Lower lobe of right lung (tissue), 2 donors: ENCODE data around the gene CCR5. TPM values are rescaled to one million over a fixed set of nuclear protein-coding genes. Genes with fewer than 3 reads are reported as not detected.

Source experiments
- ATAC-seq, 2 donors: fragments of 200-7000 bp; cut with Tn5 transposase; one replicate each; pipeline ENCODE4 v1.9.1; 2020 to 2022; ENCODE audit warnings: mild to moderate bottlenecking in 2 of 2, moderate library complexity in 2 of 2
- DNase-seq: peaks from one replicate; pipeline ENCODE4 v3.0.0-alpha.2; 2020
- H3K27ac ChIP-seq: fragments of 200-600 bp; one replicate; pipeline ENCODE4 v1.8.0; 2022
- H3K27me3 ChIP-seq: fragments of 200-600 bp; one replicate; pipeline ENCODE4 v1.8.0; 2022; ENCODE audit warnings: low read depth
- H3K36me3 ChIP-seq: fragments of 200-600 bp; one replicate; pipeline ENCODE4 v1.8.0; 2022; ENCODE audit warnings: mild to moderate bottlenecking
- H3K4me1 ChIP-seq: fragments of 200-600 bp; one replicate; pipeline ENCODE4 v1.8.0; 2022
- H3K4me3 ChIP-seq: fragments of 200-600 bp; one replicate; pipeline ENCODE4 v1.8.0; 2022; ENCODE audit warnings: mild to moderate bottlenecking
- H3K9me3 ChIP-seq: fragments of 200-600 bp; one replicate; pipeline ENCODE4 v1.8.0; 2022
- CTCF ChIP-seq: fragments of 200-600 bp; IDR thresholded peaks from one replicate; pipeline ENCODE4 v1.8.0; 2022; ENCODE audit warnings: antibody characterized with exemption, mild to moderate bottlenecking
- intact Hi-C: fragments of 100-400 bp; cut with DNase I; formaldehyde crosslinking; loops from one replicate; pipeline ENCODE4 v1.11.0; 2022
- total RNA-seq: library from RNA; stranded (reverse); fragmentation: NEBNext Ultra II Directional; extraction: Animal tissue kit (Norgen Biotek cat#: 25700); gene quantifications from one replicate; pipeline ENCODE4 v1.2.1, GENCODE V29; 2021
- donor health status: DM: no; HTN: yes; CAD: no; lungs with severe emphysema.

CCR5 gene
- total RNA-seq, 1 donor from 2014 or later: 5.3 TPM

- Histone ChIP-seq H3K9me3 (no peaks in the 10 kb centered on the region), H3K36me3 (no peaks in the 10 kb centered on the region), H3K27me3 (no peaks in the 10 kb centered on the region), H3K4me1 (peaks cover 39% of the 10 kb centered on the region), H3K27ac (no peak overlapping the region), H3K4me3 (no peak overlapping the region)
- ATAC-seq: no peak
- DNase-seq: no peak
- intact Hi-C loops: loop anchor here (10.0 kb wide), 1 partner anchor 81 kb away; no protein-coding TSS in a partner anchor
- no peak for TF ChIP-seq CTCF
Measured at GRCh38 chr3:46365737-46366524, 4.8 kb upstream of the CCR5 start.

- Histone ChIP-seq H3K9me3 (no peaks in the 10 kb centered on the region), H3K4me3 (no peak overlapping the region), H3K36me3 (no peaks in the 10 kb centered on the region), H3K27me3 (no peaks in the 10 kb centered on the region), H3K4me1 (peaks cover 43% of the 10 kb centered on the region), H3K27ac (no peak overlapping the region)
- intact Hi-C loops: loop anchor here (10.0 kb wide), 1 partner anchor 83 kb away; no protein-coding TSS in a partner anchor
- DNase-seq (no peak), ATAC-seq (peak in 1 of 2 donors; percentile 35)
- no peak for TF ChIP-seq CTCF
Measured at GRCh38 chr3:46367811-46368210, 2.9 kb upstream of the CCR5 start.

GRCh38 chr3:46368569-46368968 lies 2.2 kb upstream of the CCR5 start:
- ATAC-seq (peak; percentile 86 to 91), DNase-seq (peak; percentile 78)
- Histone ChIP-seq H3K27ac (no peak overlapping the region), H3K9me3 (no peaks in the 10 kb centered on the region), H3K36me3 (no peaks in the 10 kb centered on the region), H3K27me3 (no peaks in the 10 kb centered on the region), H3K4me3 (no peak overlapping the region), H3K4me1 (peaks cover 43% of the 10 kb centered on the region)
- TF ChIP-seq CTCF: peak; percentile 33
- intact Hi-C loops: loop anchor here (10.0 kb wide), 1 partner anchor 84 kb away; no protein-coding TSS in a partner anchor

GRCh38 chr3:46369151-46369550 lies 1.6 kb upstream of the CCR5 start:
- intact Hi-C loops: loop anchor here (10.0 kb wide), 1 partner anchor 84 kb away; no protein-coding TSS in a partner anchor
- no peak for DNase-seq
- no peak for TF ChIP-seq CTCF
- no peaks in the 10 kb centered on the region for H3K36me3 ChIP-seq
- peak overlapping the region; percentile 56 for H3K27ac ChIP-seq
- ATAC-seq: no peak
- no peaks in the 10 kb centered on the region for H3K9me3 ChIP-seq
- H3K4me1 ChIP-seq: peaks cover 43% of the 10 kb centered on the region
- no peaks in the 10 kb centered on the region for H3K27me3 ChIP-seq
- no peak overlapping the region for H3K4me3 ChIP-seq

- H3K4me1 ChIP-seq: peaks cover 43% of the 10 kb centered on the region
- no peak for ATAC-seq
- intact Hi-C loops: loop anchor here (10.0 kb wide), 2 partner anchors 85 to 285 kb away; no protein-coding TSS in a partner anchor
Measured at GRCh38 chr3:46369675-46370132, 1.0 kb upstream of the CCR5 start.

More at GRCh38 chr3:46369675-46370132, 1.0 kb upstream of the CCR5 start:
- Histone ChIP-seq H3K27ac (peak overlapping the region; percentile 56), H3K4me3 (no peak overlapping the region), H3K36me3 (no peaks in the 10 kb centered on the region), H3K9me3 (no peaks in the 10 kb centered on the region), H3K27me3 (no peaks in the 10 kb centered on the region)
- no peak for DNase-seq
- no peak for TF ChIP-seq CTCF
